NK-92 treated with Interleukin-12 subunit alpha and Interleukin-12 subunit beta, amount 100 ng/mL, for 24 hours (cell line): ENCODE data around the gene PHC2.

Source experiments
- DNase-seq: peaks from one replicate; lab custom pipeline; 2025; lab: John Stamatoyannopoulos, UW

Gene PHC2, protein sequence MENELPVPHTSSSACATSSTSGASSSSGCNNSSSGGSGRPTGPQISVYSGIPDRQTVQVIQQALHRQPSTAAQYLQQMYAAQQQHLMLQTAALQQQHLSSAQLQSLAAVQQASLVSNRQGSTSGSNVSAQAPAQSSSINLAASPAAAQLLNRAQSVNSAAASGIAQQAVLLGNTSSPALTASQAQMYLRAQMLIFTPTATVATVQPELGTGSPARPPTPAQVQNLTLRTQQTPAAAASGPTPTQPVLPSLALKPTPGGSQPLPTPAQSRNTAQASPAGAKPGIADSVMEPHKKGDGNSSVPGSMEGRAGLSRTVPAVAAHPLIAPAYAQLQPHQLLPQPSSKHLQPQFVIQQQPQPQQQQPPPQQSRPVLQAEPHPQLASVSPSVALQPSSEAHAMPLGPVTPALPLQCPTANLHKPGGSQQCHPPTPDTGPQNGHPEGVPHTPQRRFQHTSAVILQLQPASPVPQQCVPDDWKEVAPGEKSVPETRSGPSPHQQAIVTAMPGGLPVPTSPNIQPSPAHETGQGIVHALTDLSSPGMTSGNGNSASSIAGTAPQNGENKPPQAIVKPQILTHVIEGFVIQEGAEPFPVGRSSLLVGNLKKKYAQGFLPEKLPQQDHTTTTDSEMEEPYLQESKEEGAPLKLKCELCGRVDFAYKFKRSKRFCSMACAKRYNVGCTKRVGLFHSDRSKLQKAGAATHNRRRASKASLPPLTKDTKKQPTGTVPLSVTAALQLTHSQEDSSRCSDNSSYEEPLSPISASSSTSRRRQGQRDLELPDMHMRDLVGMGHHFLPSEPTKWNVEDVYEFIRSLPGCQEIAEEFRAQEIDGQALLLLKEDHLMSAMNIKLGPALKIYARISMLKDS

DNA sequence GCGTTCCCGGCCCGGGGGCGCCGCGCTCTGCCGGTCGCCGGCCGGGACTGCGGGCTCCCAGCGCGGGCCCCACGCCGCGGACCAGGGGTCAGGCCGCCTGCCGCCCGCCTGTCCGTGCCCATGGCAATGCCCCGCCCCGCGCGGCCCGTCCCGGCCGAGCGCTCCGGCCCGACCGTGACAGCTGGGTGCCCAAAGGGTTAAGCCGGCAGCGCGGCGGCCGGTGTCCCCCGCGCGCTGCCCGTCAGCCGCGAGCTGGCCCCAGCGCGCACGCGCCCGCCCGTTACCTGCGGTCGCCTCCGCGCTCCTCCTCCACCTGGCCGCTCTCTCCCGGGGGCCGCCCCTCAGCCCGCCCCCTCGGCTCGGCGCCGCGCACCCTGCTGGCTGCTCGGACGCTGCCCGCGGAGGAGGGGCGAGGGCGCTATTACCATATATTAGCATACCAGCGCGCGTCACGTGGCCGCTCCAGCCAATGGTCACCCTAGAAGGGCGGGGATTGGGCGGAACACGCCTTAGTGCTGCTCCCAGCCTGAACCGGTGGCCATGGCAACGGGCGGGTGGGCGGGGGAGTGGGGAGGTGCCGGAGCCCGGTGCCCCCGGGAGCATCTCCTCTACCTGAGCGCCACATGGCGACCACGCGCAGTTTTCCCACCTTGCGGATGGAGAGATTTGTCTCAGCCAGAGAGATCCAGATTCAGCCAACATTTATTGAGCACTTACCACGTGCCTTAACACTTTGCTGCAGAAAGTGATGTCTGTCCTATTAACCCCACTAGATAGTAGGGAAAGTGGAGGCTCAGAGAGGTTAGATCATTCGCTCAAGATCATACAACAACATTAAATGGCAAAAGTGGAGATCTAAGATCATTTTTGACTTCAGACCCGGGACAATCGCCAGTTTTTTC is at the start of gene PHC2:
TSS of gene PHC2 (minus strand) at position 404 of the 902 bp plus-strand sequence. CDS start 55,556 bp downstream, outside the sequence.
- no peak for DNase-seq

DNA sequence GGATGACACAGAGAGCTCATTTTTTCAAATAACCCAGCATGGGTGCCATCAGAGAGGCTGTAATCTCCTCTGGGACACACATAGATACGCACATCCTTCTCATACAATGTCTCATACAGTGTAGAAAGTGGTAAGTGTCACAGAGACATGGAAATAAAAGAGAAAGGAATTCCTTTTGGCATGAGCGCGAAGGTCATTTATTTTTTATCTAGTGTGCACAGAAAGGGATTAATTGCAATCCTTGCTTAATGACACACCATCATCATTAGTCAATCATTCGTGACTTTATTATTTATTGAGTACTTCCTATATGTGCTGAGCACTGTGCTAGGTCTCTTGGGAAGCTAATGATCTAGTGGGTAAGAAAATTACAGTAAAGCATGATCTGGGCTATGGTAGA is 46.6 kb upstream of the PHC2 start:
- no peak for DNase-seq

DNA sequence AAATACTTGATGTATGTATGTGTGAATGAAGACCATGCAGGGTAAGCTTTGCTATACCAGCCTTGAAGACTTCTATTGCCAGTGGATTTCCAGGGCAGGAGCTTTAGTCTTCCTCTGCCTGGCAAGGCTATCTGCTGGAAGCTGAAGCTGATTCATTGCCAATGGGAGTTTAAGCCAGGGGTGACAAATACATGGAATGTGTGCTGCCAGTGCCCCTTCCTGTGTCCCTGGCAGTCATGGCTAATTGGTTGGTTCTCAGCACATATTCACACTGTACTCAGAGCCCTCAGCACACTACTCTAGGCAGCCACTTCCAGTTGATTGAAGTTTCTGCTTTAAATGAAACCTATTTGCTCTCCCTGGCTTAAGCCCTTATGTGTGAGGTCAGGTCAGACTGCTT is 43.0 kb upstream of the PHC2 start:
- no peak for DNase-seq

DNA sequence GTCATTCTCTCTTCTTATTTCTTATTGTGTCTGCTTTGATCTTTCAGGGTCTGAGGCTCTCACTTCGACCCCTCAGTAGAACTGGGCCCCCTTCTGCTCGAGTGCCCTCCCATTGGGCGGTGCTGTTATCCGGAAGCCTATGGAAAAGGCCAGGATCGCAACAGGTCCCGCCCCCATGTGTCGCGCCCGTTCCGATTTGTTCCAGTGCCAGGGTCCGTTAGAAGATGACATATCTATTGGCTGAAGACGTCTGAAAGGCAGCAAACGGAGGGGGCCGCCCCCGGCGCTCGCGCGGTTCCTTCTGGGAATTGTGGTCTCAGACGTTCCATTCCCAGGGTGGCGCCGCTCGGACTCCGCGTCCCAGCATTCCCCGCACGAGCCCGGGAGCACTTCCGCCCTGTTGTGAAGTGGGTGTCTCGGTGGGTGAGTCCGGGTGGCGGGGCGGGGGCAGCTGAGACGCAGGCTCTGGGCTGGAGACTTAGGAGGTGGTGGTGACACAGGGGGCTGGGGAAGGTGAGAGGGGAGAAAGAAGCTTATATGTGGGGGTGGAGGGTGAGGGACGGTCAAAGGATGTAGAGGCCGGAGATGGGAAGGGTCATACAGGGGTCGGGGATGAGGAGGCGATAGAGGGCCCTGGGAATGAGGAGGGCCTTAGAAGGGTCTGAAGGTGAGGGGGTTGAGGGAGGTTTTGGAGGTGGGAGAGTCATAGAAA is 41.5 kb upstream of the PHC2 start, which contains the start of gene ZSCAN20:
TSS of gene ZSCAN20 (plus strand) at position 377 of the 712 bp plus-strand sequence. CDS start 6,644 bp downstream, outside the sequence.
- peak; percentile 83 for DNase-seq

DNA sequence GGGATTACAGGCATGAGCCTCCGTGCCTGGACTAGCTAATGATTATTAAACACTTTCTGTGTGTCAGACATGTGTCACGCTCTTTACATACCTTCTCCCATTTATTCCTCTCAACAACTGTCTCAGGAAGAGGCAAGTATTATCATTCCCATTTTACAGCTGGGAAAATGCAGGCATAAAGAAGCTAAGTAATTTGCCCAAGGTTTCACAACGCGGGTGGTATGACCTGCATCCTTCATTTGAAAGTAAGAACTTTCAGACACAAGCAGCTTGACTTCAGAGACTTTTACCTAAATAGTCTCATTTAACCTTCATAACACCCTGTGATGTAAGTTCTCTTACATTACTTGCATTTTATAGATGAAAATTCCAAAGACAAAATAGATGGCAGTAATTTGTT is 40.5 kb upstream of the PHC2 start:
- DNase-seq, result no peak

DNA sequence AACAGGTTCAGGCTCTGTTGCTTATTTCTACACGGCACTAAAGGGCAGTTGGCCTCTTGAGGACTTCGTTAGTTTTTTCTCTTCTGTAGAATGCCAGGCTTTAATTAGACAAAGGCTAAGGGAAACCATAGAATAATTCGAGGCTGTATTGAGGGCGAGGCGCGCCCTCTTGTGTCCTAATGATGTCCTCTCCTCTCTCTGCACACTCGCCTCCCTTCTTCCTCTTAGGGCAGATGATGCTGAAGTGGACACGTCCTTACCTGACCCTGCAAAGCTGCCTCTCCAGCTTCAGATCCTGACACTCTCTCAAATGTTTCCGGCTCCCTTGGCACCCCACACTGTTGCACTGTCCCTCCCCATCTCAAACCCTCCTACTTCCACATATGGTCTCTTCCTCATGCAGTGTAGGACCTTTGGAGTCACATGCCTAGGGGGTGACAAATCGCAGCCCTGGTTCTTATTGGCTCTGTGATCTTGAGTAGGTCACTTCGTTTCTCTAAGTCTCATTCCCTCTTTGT is 39.7 kb upstream of the PHC2 start:
- no peak for DNase-seq

DNA sequence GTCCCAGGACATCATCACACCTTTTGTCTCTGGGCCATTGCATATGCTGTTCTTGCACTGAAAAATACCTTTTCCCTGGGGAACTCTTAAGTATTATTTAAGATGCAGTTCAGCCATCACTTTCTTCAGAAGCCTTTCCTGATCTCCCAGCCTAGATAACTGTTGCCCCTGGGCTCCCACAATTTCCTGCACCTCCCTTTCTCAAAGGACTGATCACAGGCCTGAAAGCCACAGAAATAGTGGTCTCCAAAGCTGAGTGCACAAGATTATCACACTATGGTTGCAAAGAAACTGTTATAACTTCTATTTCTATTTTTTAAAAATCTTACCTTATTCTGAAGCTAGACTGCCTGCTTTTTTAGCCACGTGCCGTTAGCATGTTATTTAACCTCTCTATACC is 38.8 kb upstream of the PHC2 start:
- no peak for DNase-seq

DNA sequence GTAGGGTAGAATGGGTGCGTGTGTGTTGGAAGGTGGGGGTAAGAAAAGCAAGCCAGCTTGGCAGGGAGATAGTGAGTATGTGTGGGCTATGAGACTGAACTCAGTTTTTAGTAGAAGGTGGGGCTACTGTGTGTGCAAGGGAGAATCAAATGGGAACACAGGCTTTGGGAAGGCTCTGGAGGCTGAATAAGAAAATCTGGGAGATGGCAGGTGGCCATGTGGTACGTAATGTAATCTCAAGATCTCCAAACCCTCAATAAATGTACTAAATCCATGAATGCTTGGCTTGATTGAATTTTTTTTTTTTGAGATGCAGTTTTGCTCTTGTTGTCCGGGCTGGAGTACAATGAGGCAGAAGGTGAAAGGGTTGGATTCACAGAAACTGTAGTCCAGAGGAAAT is 38.1 kb upstream of the PHC2 start:
- DNase-seq, result no peak

DNA sequence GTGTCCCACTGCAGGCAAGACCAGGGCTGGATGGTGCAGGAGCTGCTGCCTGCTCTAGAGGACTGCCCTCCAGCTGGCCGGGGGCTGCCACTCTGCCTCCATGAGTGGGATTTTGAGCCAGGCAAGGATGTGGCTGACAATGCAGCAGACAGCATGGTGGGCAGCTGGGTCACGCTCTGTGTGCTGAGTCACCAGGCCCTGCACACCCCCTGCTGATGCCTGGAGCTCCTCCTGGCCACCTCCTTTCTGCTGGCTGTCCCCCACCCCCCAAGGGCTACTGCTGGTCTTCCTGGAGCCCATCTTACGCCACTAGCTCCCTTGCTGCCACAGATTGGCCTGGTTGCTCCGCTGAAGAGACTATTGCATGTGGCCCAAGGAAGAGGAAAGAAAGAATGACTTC is 37.6 kb upstream of the PHC2 start:
- no peak for DNase-seq

DNA sequence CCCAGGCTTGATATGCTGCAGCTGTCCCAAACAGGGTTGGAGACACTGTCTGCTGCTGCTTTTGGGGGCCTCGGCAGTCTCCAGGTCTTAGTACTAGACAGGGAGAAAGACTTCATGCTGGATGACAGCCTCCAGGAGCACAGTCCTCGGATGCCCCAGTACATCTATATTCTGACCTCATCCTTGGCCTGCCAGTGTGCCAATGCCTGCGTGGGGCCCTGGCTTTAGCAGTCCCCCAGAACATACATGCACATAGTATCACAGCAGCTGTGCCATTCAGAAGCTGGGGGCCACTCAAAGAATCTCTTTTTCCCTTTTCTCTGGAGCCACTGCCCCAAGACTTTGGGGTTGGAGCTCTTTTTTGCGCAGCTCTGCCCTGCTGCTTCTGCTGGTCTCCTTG is 37.1 kb upstream of the PHC2 start:
- DNase-seq, result no peak

DNA sequence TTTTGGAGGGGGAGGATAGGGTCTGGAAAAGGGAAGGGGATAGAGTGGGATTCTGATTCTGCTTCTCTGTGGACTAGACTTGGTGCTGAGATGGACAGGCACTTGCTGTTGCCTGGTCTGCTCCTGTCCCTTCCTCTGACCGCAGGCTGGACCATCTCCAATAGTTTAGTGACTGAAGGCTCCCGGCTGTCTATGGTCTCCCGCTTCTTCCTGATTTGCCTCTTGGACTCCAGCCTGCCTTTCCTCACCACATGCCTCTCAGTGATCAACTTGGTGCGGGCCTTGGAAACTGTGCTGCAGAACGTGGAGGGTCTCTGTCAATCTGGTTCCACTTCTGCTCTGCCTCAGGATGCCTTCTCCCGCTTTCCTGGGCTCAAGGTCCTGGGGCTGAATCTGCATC is 35.3 kb upstream of the PHC2 start:
- no peak for DNase-seq

DNA sequence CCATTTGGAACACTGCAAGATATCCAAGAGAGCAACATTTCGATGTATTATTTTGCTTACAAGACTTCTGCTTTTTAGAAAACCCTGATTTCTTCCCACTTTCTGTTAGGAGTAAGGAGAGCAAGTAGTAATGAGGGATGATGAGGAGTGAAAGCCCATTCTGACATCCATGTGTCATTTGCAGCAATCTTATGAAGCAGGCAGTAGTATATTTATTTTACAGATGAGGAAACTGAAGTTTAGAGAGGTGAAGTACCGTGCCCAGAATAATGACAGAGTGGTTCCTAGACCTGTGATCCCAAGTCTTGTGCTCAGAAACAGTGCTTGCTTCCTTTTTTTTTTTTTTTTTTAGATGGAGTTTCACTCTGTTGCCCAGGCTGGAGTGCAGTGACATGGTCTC is 34.4 kb upstream of the PHC2 start:
- no peak for DNase-seq

DNA sequence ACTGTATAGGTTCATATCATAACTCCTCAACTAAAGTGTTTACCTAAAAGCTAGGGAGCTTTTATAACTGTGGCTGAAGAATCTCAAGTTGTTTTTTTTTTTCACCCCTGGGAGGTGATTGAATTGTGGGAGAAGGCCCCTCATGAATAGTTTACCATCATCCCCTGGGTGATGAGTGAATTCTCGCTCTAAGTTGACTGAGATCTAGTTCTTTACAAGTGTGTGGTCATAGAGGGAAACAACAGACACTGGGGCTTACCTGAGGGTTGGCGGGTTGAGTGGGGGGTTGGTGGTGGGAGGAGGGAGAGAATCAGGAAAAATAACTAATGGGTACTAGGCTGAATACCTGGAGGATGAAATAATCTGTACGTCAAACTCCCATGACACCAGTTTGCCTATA is 33.7 kb upstream of the PHC2 start:
- no peak for DNase-seq

DNA sequence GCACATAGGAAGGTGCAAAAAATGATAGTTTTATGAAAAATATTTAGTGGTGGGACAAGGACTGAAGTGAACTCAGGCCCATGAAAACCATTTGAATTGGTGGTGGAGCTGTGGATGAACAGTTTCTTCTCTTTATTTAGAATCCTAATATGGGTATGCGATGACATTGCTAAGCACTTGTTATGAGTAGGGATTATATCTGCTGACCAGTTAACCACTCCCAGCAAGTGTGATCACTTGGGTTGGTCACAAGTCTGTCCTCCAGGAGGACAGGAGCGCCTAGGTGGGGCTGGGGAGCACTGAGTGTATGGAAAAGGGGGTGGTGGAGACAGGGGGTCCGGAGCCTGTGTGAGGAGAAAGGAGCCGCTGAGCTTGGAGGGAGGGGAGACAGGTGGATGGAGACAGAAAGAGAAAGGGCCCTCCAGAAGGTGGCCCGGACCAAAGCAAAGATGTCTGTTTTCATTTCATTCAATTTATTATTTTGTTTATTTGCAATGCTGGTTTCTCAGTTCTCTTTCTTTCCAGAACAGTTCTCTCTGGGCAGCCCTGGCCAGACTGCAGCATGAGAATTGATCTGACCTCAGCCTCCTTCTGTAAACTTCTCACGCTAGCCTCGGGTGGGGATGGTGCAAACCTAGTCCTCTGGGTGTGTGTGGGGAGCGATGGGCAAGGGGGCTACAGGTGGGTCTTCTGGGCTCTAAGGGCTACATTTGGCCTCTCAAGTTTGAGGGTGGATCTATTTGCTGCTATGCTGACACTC is 31.7 kb upstream of the PHC2 start:
- no peak for DNase-seq

DNA sequence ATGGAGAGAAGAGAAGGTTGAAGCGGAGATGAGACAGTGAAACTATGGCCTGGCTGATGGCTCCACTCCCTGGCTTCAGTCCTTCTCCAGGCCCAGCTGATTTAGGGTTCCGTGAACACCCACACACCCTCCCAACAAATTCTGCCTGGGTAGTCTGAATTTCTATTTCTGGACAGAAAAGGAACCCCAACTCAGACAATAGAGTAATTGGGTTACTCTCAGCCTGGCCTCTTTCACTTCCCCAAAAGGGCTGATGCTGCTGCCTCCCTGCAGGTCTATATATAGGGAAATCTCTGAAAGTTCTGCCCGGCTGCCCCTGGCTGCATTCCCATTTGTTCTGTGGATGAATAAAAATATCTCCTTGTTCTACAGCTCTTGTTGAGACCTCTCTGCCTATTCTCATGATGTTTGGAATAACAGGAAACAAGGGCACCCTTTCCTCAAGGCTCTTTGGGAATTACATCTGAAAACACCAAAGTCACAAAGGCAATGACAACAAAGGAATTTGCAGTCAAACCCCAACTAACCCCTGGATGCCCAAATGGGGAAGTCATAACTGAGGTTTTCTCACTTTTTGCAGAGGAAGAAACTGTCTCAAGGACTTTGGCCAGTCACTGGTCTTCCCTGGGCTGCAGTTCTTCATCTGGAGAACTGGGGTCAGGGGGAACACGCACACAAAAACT is 30.2 kb upstream of the PHC2 start:
- DNase-seq, result no peak

DNA sequence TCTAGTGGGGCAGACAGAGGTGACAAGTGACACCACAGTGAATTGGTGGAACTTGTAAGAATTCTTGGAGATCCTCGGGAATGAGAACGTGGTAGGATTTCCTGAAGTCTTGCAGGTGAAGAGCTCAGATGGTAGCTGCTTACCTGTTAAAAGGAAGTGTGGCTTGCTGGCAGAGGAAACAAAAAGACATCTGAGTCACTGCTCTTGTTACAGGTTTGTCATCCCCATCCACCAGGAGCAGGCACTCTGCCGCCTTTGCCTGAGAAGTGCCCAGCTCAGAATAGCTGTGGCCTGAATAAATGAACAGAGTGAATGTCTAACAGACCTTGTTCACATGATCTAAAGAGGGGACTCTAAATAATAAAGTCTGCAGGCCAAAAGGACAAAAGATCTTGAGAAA is 29.2 kb upstream of the PHC2 start:
- DNase-seq, result no peak

DNA sequence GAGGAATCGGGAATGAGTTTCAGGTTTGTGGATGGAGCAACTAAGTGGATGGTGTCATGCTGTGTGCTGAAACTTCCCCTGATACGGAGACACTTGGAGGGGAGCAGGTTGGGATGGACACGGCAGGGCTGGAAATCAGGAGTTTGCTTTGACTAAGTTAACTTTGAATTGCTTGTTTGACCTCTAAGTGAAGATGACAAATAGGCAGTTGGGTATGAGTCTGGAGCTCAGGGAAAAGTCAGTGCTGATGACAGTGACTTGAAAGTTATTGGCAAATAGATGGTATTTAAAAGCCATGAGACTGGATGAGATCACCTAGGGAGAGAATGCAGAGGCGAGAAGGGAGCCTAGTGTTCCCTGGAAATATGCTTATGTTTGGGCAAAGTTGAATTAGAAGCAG is 28.8 kb upstream of the PHC2 start:
- DNase-seq, result no peak

DNA sequence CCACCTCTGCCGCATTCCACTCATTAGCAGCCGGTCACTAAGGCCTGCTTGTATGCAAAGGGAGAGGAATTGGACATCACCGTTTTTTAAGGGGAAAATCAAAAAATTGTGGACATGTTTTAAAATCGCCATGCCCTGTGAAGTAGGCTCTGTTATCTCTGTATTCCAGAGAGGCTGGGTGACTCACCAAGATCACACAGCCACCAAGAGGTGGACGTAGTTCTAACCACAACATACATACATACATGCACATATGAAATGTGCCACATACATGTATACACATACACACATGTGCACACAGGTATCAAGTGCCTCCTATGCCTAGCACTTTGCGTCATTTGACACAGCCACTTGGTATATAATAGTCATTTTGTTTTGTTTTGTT is 25.6 kb upstream of the PHC2 start:
- no peak for DNase-seq

DNA sequence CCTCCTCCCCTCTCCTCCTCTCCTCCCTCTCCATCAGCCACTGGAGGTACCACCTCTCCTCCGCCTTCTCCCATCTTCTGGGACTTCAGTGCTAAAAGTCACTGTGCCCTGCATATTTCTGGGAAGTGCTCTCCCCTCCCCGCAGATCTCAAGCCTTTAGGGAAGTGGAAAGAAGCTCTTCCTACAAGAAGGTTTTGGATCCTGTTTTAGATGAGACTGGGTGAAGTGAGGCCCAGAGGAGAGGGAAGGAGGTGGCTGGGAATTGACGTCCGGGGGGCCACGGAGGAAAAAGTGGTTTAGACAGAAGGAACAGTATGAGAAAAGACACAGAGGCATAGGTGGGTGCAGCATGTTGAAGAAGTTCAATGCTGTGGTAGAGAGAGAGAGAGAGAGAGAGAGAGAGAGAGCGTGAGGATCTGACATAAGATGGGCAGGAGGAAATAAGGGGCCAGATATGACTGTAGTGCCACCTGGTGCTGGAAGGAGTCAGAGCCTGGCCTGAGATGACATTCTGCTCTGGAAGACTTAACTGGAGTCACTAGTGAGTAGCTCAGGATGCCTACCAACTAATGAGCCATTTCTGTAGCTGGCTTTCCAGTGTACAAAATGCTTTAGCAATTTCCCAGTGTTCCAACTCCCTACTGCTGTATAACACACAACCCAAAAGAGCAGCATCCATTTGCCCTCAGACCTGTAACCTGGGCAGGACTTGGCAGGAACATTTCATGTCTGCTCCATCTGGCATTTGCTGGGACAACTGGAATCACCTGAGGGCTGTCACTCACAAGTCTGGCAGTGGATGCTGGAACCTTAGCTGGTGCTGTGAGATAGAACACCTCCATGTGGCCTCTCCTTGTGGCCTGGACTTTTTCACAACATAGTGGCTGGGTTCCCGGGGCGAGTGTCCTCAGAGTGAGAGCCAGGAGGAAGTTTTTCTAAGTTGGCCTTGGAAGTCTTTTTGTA is 24.9 kb upstream of the PHC2 start:
- peak; percentile 16 for DNase-seq
